Fibroblast of the aortic adventitia (primary cell): ENCODE results near the gene VSIG4. TPM values are rescaled to one million over a fixed set of nuclear protein-coding genes. Genes with fewer than 3 reads are reported as not detected.
"Not testable (repeated sequence)": the region's sequence is repeated elsewhere in the genome, so short reads cannot be mapped to it uniquely, and the experiment has no call there.

Experiments
- DNase-seq: peaks from one replicate; pipeline ENCODE4 v3.0.0-alpha.2; 2010; ENCODE audit warnings: low read depth
- H3K4me3 ChIP-seq: 2 replicates; pipeline ENCODE4 v1.5.1; 2011; ENCODE audit warnings: low read depth, mild to moderate bottlenecking, control low read depth, low read length, moderate library complexity
- CTCF ChIP-seq: IDR thresholded peaks from 2 replicates; pipeline ENCODE4 v1.5.1; 2011; ENCODE audit warnings: mild to moderate bottlenecking, low read length, control low read depth, inconsistent platforms; ENCODE audit not compliant: insufficient read depth
- total RNA-seq: library from RNA; depleted of rRNA; stranded (reverse); fragments of >200 nt; gene quantifications from 2 replicates; pipeline ENCODE4 v1.2.3, GENCODE V29; 2012; ENCODE audit warnings: low replicate concordance

VSIG4 gene
- not detected in 2 replicates for total RNA-seq

DNA sequence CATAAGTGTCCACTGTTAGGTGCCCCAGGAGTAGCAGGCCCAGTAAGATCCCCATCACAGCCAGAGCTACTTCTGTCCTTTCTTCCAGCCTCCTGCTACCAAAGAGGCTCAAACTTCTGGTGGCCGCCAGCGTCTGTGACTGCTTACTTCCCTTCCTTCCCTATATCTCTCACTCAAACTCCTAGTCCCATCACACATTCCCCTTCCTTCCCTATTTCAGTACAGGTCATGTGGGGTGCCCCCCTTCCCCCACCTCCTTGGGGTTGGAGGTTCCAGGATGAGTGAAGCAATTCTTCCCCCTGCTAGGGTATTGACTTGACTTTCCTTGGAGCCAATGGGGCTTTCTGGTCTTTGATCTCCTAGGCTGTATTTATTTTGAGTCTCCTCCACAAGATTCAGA, at the start of gene VSIG4:
VSIG4 (minus strand) TSS at position 137 of the 400 bp plus-strand sequence; CDS start at position 55, 82 bp downstream.
- DNase-seq = no peak
- no peak for TF ChIP-seq CTCF
- no peak within 1 kb of the TSS for H3K4me3 ChIP-seq

- H3K4me3 ChIP-seq = no peak overlapping the region
- no peak for DNase-seq
- TF ChIP-seq CTCF = no peak
These were observed 36.9 kb upstream of the VSIG4 start for GRCh38 chrX:66076801-66077200.

DNA sequence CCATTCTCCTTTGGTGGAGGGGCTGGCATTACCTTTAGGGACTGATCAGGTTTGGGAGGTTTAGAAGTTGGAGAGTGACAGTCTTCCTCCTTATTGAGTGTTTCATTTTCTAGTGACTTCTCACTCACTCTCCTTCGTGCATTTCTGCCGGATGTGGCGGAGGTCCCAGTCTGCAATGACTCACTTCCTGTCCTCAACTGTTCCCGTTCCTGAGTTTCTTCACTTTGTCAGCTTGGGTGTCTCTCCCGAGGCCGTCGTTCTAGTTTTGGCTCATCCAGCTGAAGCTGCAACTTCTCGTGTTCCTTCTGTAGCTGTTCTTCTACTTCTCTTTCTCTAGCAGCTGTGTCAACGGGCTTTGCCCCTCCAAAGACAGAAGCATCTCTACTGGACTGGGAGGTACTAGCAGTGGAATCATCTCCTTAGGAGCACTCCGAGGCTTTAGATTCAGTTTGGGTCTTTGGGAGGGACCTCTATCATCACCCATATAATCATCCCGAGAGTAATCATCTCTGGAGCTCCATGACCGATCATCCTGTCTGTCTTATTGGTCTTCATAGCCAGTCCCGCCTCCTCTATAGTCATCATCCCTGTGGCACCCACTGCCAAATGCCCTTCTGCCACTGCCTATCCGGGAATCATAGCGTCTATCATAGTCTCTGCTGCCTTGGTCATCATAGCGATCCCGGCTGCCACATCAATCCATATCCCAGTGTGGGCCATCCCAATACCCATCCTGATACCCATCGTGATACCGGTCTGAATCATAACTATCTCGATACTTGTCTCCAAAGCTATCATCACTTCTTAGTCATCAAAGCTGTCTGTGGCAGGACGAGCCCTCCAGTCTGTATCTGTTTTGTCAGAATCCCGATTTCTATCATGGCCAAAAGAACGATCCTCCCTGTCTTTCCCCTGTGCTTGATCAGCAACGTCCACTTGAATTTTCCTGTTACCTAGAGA, 35.3 kb upstream of the VSIG4 start:
- DNase-seq = no peak
- no peak for TF ChIP-seq CTCF
- no peak overlapping the region for H3K4me3 ChIP-seq

DNA sequence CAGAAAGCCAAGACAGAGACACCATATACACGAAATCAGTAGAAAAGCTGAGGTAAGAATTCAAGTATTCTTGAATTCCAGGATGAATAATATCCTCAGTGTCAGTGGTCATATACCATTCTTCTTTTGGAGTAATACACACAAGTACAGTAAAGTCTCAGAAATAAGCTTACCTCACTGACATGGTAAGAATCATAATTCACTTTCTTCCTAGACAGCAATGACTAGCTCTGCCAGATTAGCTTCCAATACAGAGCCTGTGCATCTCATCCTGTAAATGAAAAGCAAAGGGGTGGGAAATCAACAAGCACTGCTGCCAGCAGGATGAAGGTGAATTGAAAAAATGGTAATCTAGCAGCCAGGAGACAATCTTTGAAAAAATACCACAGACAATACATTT, 31.2 kb upstream of the VSIG4 start:
- no peak for TF ChIP-seq CTCF
- no peak for DNase-seq
- H3K4me3 ChIP-seq = no peak overlapping the region

GRCh38 chrX:66064261-66064660, 24.4 kb upstream of the VSIG4 start:
- DNase-seq = no peak
- H3K4me3 ChIP-seq = no peak overlapping the region
- TF ChIP-seq CTCF = no peak

DNA sequence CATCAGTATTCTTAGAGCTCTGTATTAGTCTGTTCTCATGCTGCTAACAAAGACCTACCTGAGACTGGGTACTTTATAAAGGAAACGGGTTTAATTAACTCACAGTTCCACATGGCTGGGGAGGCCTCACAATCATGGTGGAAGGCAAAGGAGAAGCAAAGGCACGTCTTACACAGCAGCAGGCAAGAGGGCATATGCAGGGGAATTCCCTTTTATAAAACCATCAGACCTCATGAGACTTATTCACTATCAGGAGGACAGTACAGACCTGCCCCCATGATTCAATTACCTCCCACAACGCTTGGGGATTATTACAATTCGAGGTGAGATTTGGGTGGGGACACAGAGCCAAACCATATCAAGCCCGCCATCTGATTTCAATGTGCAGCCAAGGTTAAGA, 17.1 kb upstream of the VSIG4 start:
- DNase-seq, H3K4me3 ChIP-seq: not testable (repeated sequence)

- H3K4me3 ChIP-seq = no peak overlapping the region
- no peak for DNase-seq
- no peak for TF ChIP-seq CTCF
These were observed 15.1 kb upstream of the VSIG4 start for GRCh38 chrX:66054978-66055377.
